ENCODE results near the gene IL13.

IL13 gene

GRCh38 chr5:132669966-132670882, 12.3 kb downstream of the IL13 start:
- DNase-seq (ENCODE audit: low spot score) = no peak

- no peak for DNase-seq (ENCODE audit: low spot score)
Observed at GRCh38 chr5:132671000-132671399, 13.0 kb downstream of the IL13 start.

GRCh38 chr5:132673488-132673887, 15.5 kb downstream of the IL13 start:
- DNase-seq (ENCODE audit: low spot score) = no peak

- DNase-seq (ENCODE audit: low spot score) = no peak
Observed at GRCh38 chr5:132673939-132674630, 16.1 kb downstream of the IL13 start, which contains the start of gene IL4. TSS of gene IL4 (plus strand) at chr5:132673989. CDS start at chr5:132674051, 62 bp downstream.

- DNase-seq (ENCODE audit: low spot score) = no peak
Observed at GRCh38 chr5:132674671-132675506, 16.9 kb downstream of the IL13 start.

- no peak for DNase-seq (ENCODE audit: low spot score)
Observed at GRCh38 chr5:132675936-132676689, 18.1 kb downstream of the IL13 start.

- DNase-seq (ENCODE audit: low spot score) = peak; percentile 63
Observed at GRCh38 chr5:132677191-132677590, 19.2 kb downstream of the IL13 start.

- no peak for DNase-seq (ENCODE audit: low spot score)
Observed at GRCh38 chr5:132677682-132678400, 19.9 kb downstream of the IL13 start.

- DNase-seq (ENCODE audit: low spot score) = no peak
Observed at GRCh38 chr5:132678735-132679134, 20.8 kb downstream of the IL13 start.

- no peak for DNase-seq (ENCODE audit: low spot score)
Observed at GRCh38 chr5:132679166-132679565, 21.2 kb downstream of the IL13 start.

GRCh38 chr5:132679717-132680380, 21.9 kb downstream of the IL13 start:
- no peak for DNase-seq (ENCODE audit: low spot score)

- no peak for DNase-seq (ENCODE audit: low spot score)
Observed at GRCh38 chr5:132680780-132681475, 23.0 kb downstream of the IL13 start.

- DNase-seq (ENCODE audit: low spot score) = no peak
Observed at GRCh38 chr5:132681476-132681831, 23.5 kb downstream of the IL13 start.

GRCh38 chr5:132681983-132682382, 24.0 kb downstream of the IL13 start:
- DNase-seq (ENCODE audit: low spot score) = no peak

GRCh38 chr5:132684491-132684890, 26.5 kb downstream of the IL13 start:
- no peak for DNase-seq (ENCODE audit: low spot score)

- DNase-seq (ENCODE audit: low spot score) = no peak
Observed at GRCh38 chr5:132684922-132685720, 27.1 kb downstream of the IL13 start.

- DNase-seq (ENCODE audit: low spot score) = no peak
Observed at GRCh38 chr5:132686193-132686592, 28.2 kb downstream of the IL13 start.

GRCh38 chr5:132687995-132688394, 30.0 kb downstream of the IL13 start:
- DNase-seq (ENCODE audit: low spot score) = no peak
